Measurements from ENCODE around the gene PRCC.

PRCC gene

DNA sequence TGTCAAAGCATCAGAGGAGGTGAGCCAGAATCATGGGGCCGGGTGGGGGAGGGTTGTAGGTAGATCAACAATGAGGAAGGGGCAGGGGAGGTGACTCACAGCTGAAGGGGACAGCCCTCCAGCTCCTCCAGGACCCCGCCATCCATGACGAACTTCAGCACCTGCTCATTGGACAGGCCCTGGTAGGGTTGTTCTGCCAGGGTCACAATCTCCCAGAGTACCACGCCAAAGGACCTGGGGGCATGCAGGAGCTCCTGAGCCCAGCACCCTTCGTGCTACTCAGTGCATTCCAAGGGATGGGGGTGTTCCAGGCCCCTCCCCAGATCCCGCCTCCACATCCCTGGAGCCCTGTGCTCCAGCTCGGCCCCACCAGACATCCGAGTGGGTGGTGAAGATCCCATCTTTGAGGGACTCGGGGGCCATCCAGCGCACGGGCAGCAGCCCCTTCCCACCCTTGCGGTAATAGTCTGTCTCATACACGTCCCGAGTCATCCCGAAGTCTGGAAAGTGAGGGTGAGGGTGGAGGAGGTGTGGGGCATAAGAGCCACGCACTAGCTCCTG lies 74.0 kb downstream of the PRCC start:
- Histone ChIP-seq H3K4me1 (ENCODE audit: control insufficient read depth in 2 of 2, insufficient read depth in 2 of 2, low read length in 2 of 2) (no peaks in the 10 kb centered on the region), H3K36me3 (ENCODE audit: control insufficient read depth in 2 of 2, insufficient read depth in 2 of 2, low read length in 2 of 2) (no peaks in the 10 kb centered on the region), H3K27ac (ENCODE audit: low read depth in 2 of 2, low read length in 2 of 2) (no peak overlapping the region), H3K27me3 (ENCODE audit: control insufficient read depth in 2 of 2, insufficient read depth in 2 of 2, low read length in 2 of 2) (peaks cover 20 to 35% of the 10 kb centered on the region in 2 donors), H3K9me3 (ENCODE audit: control insufficient read depth in 2 of 2, low read length in 2 of 2) (no peaks in the 10 kb centered on the region), H3K9ac (ENCODE audit: low read depth in 1 of 2, low read length in 2 of 2) (no peak overlapping the region), H3K4me3 (ENCODE audit: low read length in 2 of 2) (no peak overlapping the region)

GRCh38 chr1:156842618-156843300 lies 75.4 kb downstream of the PRCC start:
- H3K27me3 ChIP-seq (ENCODE audit: control insufficient read depth in 2 of 2, insufficient read depth in 2 of 2, low read length in 2 of 2): peaks cover 20 to 43% of the 10 kb centered on the region in 2 donors
- H3K27ac ChIP-seq (ENCODE audit: low read depth in 2 of 2, low read length in 2 of 2): no peak overlapping the region
- no peak overlapping the region for H3K4me3 ChIP-seq (ENCODE audit: low read length in 2 of 2)
- no peak overlapping the region for H3K9ac ChIP-seq (ENCODE audit: low read depth in 1 of 2, low read length in 2 of 2)
- no peaks in the 10 kb centered on the region for H3K36me3 ChIP-seq (ENCODE audit: control insufficient read depth in 2 of 2, insufficient read depth in 2 of 2, low read length in 2 of 2)
- H3K9me3 ChIP-seq (ENCODE audit: control insufficient read depth in 2 of 2, low read length in 2 of 2): no peaks in the 10 kb centered on the region
- no peaks in the 10 kb centered on the region for H3K4me1 ChIP-seq (ENCODE audit: control insufficient read depth in 2 of 2, insufficient read depth in 2 of 2, low read length in 2 of 2)

- H3K27me3 ChIP-seq (ENCODE audit: control insufficient read depth in 2 of 2, insufficient read depth in 2 of 2, low read length in 2 of 2): peaks cover 20 to 51% of the 10 kb centered on the region in 2 donors
- no peak overlapping the region for H3K9ac ChIP-seq (ENCODE audit: low read depth in 1 of 2, low read length in 2 of 2)
- no peaks in the 10 kb centered on the region for H3K9me3 ChIP-seq (ENCODE audit: control insufficient read depth in 2 of 2, low read length in 2 of 2)
- H3K4me1 ChIP-seq (ENCODE audit: control insufficient read depth in 2 of 2, insufficient read depth in 2 of 2, low read length in 2 of 2): no peaks in the 10 kb centered on the region
- no peaks in the 10 kb centered on the region for H3K36me3 ChIP-seq (ENCODE audit: control insufficient read depth in 2 of 2, insufficient read depth in 2 of 2, low read length in 2 of 2)
- H3K27ac ChIP-seq (ENCODE audit: low read depth in 2 of 2, low read length in 2 of 2): no peak overlapping the region
- no peak overlapping the region for H3K4me3 ChIP-seq (ENCODE audit: low read length in 2 of 2)
Measured at GRCh38 chr1:156844102-156844501, 76.8 kb downstream of the PRCC start.

DNA sequence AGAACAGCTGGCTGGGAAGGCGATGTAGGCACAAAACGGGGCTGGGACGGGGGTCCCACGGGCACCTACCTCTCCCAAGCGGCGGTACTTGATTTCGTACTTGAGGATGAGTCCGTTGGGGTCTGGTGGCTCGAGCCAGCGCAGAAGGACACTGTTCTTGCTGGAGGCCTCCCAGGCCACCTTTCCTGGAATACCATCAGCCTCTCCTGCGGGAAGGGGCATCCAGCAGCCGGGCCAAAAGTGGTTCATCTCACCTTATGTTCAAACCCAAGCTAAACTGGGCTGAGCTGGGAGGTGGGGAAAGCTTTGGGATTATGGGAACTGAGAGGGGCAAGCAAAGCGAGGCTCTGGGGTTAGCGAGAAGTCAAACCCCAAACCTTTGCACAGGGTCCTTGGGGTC lies 77.3 kb downstream of the PRCC start:
- H3K4me3 ChIP-seq (ENCODE audit: low read length in 2 of 2): no peak overlapping the region
- H3K27me3 ChIP-seq (ENCODE audit: control insufficient read depth in 2 of 2, insufficient read depth in 2 of 2, low read length in 2 of 2): peaks cover 19 to 48% of the 10 kb centered on the region in 2 donors
- no peak overlapping the region for H3K9ac ChIP-seq (ENCODE audit: low read depth in 1 of 2, low read length in 2 of 2)
- no peaks in the 10 kb centered on the region for H3K4me1 ChIP-seq (ENCODE audit: control insufficient read depth in 2 of 2, insufficient read depth in 2 of 2, low read length in 2 of 2)
- H3K27ac ChIP-seq (ENCODE audit: low read depth in 2 of 2, low read length in 2 of 2): no peak overlapping the region
- H3K36me3 ChIP-seq (ENCODE audit: control insufficient read depth in 2 of 2, insufficient read depth in 2 of 2, low read length in 2 of 2): no peaks in the 10 kb centered on the region
- H3K9me3 ChIP-seq (ENCODE audit: control insufficient read depth in 2 of 2, low read length in 2 of 2): no peaks in the 10 kb centered on the region

GRCh38 chr1:156845055-156845952 lies 78.0 kb downstream of the PRCC start:
- Histone ChIP-seq H3K4me3 (ENCODE audit: low read length in 2 of 2) (no peak overlapping the region), H3K9ac (ENCODE audit: low read depth in 1 of 2, low read length in 2 of 2) (no peak overlapping the region), H3K4me1 (ENCODE audit: control insufficient read depth in 2 of 2, insufficient read depth in 2 of 2, low read length in 2 of 2) (no peaks in the 10 kb centered on the region), H3K36me3 (ENCODE audit: control insufficient read depth in 2 of 2, insufficient read depth in 2 of 2, low read length in 2 of 2) (no peaks in the 10 kb centered on the region), H3K9me3 (ENCODE audit: control insufficient read depth in 2 of 2, low read length in 2 of 2) (no peaks in the 10 kb centered on the region), H3K27ac (ENCODE audit: low read depth in 2 of 2, low read length in 2 of 2) (no peak overlapping the region), H3K27me3 (ENCODE audit: control insufficient read depth in 2 of 2, insufficient read depth in 2 of 2, low read length in 2 of 2) (peaks cover 19 to 47% of the 10 kb centered on the region in 2 donors)

- H3K27ac ChIP-seq (ENCODE audit: low read depth in 2 of 2, low read length in 2 of 2): no peak overlapping the region
- H3K36me3 ChIP-seq (ENCODE audit: control insufficient read depth in 2 of 2, insufficient read depth in 2 of 2, low read length in 2 of 2): no peaks in the 10 kb centered on the region
- H3K4me1 ChIP-seq (ENCODE audit: control insufficient read depth in 2 of 2, insufficient read depth in 2 of 2, low read length in 2 of 2): no peaks in the 10 kb centered on the region
- H3K4me3 ChIP-seq (ENCODE audit: low read length in 2 of 2): no peak overlapping the region
- H3K9ac ChIP-seq (ENCODE audit: low read depth in 1 of 2, low read length in 2 of 2): no peak overlapping the region
- H3K9me3 ChIP-seq (ENCODE audit: control insufficient read depth in 2 of 2, low read length in 2 of 2): no peaks in the 10 kb centered on the region
- H3K27me3 ChIP-seq (ENCODE audit: control insufficient read depth in 2 of 2, insufficient read depth in 2 of 2, low read length in 2 of 2): peaks cover 19 to 47% of the 10 kb centered on the region in 2 donors
Measured at GRCh38 chr1:156845953-156846545, 78.7 kb downstream of the PRCC start.

DNA sequence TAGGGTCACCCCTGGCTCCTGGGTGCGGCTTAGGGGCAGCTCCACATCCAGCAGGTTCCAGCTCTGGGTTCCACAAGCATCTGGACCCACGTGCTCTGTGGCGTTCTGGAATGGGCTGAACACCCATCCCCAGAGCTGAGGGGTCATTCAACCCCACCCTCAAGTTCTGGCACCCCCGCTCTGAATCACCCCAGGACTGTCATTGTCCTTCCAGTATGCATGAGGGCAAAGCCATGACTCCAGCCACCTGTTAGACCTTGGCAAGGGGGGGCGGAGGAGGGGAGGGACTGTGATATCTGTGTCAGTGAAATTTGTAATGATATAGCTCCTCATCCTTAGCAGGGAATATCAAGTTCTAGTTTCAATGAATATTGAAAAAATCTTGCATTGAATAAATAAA lies 79.3 kb downstream of the PRCC start:
- H3K9ac ChIP-seq (ENCODE audit: low read depth in 1 of 2, low read length in 2 of 2): no peak overlapping the region
- no peak overlapping the region for H3K4me3 ChIP-seq (ENCODE audit: low read length in 2 of 2)
- no peaks in the 10 kb centered on the region for H3K4me1 ChIP-seq (ENCODE audit: control insufficient read depth in 2 of 2, insufficient read depth in 2 of 2, low read length in 2 of 2)
- H3K27me3 ChIP-seq (ENCODE audit: control insufficient read depth in 2 of 2, insufficient read depth in 2 of 2, low read length in 2 of 2): peaks cover 19 to 47% of the 10 kb centered on the region in 2 donors
- H3K27ac ChIP-seq (ENCODE audit: low read depth in 2 of 2, low read length in 2 of 2): no peak overlapping the region
- no peaks in the 10 kb centered on the region for H3K9me3 ChIP-seq (ENCODE audit: control insufficient read depth in 2 of 2, low read length in 2 of 2)
- H3K36me3 ChIP-seq (ENCODE audit: control insufficient read depth in 2 of 2, insufficient read depth in 2 of 2, low read length in 2 of 2): no peaks in the 10 kb centered on the region

GRCh38 chr1:156847591-156848460 lies 80.5 kb downstream of the PRCC start:
- H3K4me1 ChIP-seq (ENCODE audit: control insufficient read depth in 2 of 2, insufficient read depth in 2 of 2, low read length in 2 of 2): no peaks in the 10 kb centered on the region
- H3K27ac ChIP-seq (ENCODE audit: low read depth in 2 of 2, low read length in 2 of 2): no peak overlapping the region
- H3K4me3 ChIP-seq (ENCODE audit: low read length in 2 of 2): no peak overlapping the region
- peaks cover 16 to 44% of the 10 kb centered on the region in 2 donors for H3K27me3 ChIP-seq (ENCODE audit: control insufficient read depth in 2 of 2, insufficient read depth in 2 of 2, low read length in 2 of 2)
- H3K9me3 ChIP-seq (ENCODE audit: control insufficient read depth in 2 of 2, low read length in 2 of 2): no peaks in the 10 kb centered on the region
- H3K36me3 ChIP-seq (ENCODE audit: control insufficient read depth in 2 of 2, insufficient read depth in 2 of 2, low read length in 2 of 2): no peaks in the 10 kb centered on the region
- no peak overlapping the region for H3K9ac ChIP-seq (ENCODE audit: low read depth in 1 of 2, low read length in 2 of 2)

- H3K9ac ChIP-seq (ENCODE audit: low read depth in 1 of 2, low read length in 2 of 2): no peak overlapping the region
- H3K9me3 ChIP-seq (ENCODE audit: control insufficient read depth in 2 of 2, low read length in 2 of 2): no peaks in the 10 kb centered on the region
- no peaks in the 10 kb centered on the region for H3K4me1 ChIP-seq (ENCODE audit: control insufficient read depth in 2 of 2, insufficient read depth in 2 of 2, low read length in 2 of 2)
- no peak overlapping the region for H3K4me3 ChIP-seq (ENCODE audit: low read length in 2 of 2)
- H3K27ac ChIP-seq (ENCODE audit: low read depth in 2 of 2, low read length in 2 of 2): no peak overlapping the region
- H3K27me3 ChIP-seq (ENCODE audit: control insufficient read depth in 2 of 2, insufficient read depth in 2 of 2, low read length in 2 of 2): peaks cover 13 to 44% of the 10 kb centered on the region in 2 donors
- no peaks in the 10 kb centered on the region for H3K36me3 ChIP-seq (ENCODE audit: control insufficient read depth in 2 of 2, insufficient read depth in 2 of 2, low read length in 2 of 2)
Measured at GRCh38 chr1:156848461-156849150, 81.3 kb downstream of the PRCC start.

Data from mucosa of rectum (tissue), 2 donors.